H1 (cell line): ENCODE results near the gene HYAL1. TPM values are rescaled to one million over a fixed set of nuclear protein-coding genes. Genes with fewer than 3 reads are reported as not detected.

Experiments
- CTCF ChIA-PET: fragments of 300-600 bp; sonication (Branson Sonifier 250); formaldehyde crosslinking; loops from one replicate; lab custom pipeline; 2021; ENCODE audit not compliant: partially characterized antibody; lab: Charles Lee
- POLR2A ChIA-PET: fragments of 300-600 bp; sonication (Branson Sonifier 250); formaldehyde crosslinking; loops from one replicate; lab custom pipeline; 2021; ENCODE audit warnings: inconsistent platforms; ENCODE audit not compliant: partially characterized antibody; lab: Charles Lee
- DNase-seq, 2 experiments: peaks; one replicate each; pipeline versions ENCODE4 v3.0.0 to v3.0.0-alpha.2; 2010 to 2022; ENCODE audit warnings: low spot score in 2 of 2, low read depth in 1 of 2, mixed read lengths in 1 of 2
- FAIRE-seq: peaks from 2 replicates; lab custom pipeline; 2011; peaks lifted over from hg19 to GRCh38; lab: Jason Lieb, UNC
- H2AFZ ChIP-seq: 2 replicates; pipeline ENCODE4 v1.8.1; 2012; ENCODE audit warnings: low read length, inconsistent platforms
- H2AK5ac ChIP-seq: 2 replicates; pipeline ENCODE4 v1.6.1; 2013; ENCODE audit warnings: low read depth, low read length
- H2BK120ac ChIP-seq: replicated peaks from 2 replicates; pipeline ENCODE3; 2013; ENCODE audit warnings: low read depth, low read length, inconsistent platforms
- H2BK12ac ChIP-seq: 2 replicates; pipeline ENCODE4 v1.6.1; 2013; ENCODE audit warnings: low read depth, low read length
- H2BK15ac ChIP-seq: 2 replicates; pipeline ENCODE4 v1.6.1; 2013; ENCODE audit warnings: low read length
- H2BK20ac ChIP-seq: 2 replicates; pipeline ENCODE4 v1.6.1; 2013; ENCODE audit warnings: low read length
- H2BK5ac ChIP-seq: 2 replicates; pipeline ENCODE4 v1.6.1; 2013; ENCODE audit warnings: low read depth, low read length
- H3K14ac ChIP-seq: 2 replicates; pipeline ENCODE4 v1.6.1; 2013; ENCODE audit warnings: inconsistent platforms; ENCODE audit not compliant: insufficient read length
- H3K18ac ChIP-seq: 2 replicates; pipeline ENCODE4 v1.6.1; 2013; ENCODE audit warnings: low read length; ENCODE audit errors: extremely low read depth
- H3K23ac ChIP-seq: 2 replicates; pipeline ENCODE4 v1.6.1; 2013; ENCODE audit warnings: inconsistent platforms; ENCODE audit not compliant: insufficient read length
- H3K23me2 ChIP-seq: 2 replicates; pipeline ENCODE4 v1.6.1; 2013; ENCODE audit warnings: low read depth, low read length
- H3K27ac ChIP-seq: 2 replicates; pipeline ENCODE4 v1.6.1; 2011; ENCODE audit warnings: low read depth, low read length, inconsistent platforms
- H3K27me3 ChIP-seq, 4 experiments: replicated peaks in 1 of 4; 1 replicate in 1 of 4; 2 replicates in 3 of 4; pipeline versions ENCODE4 v1.6.1 to v1.8.1; 2011 to 2013; ENCODE audit warnings: low read length in 3 of 4, mild to moderate bottlenecking in 3 of 4, inconsistent platforms in 2 of 4, mixed read lengths in 2 of 4, moderate library complexity in 1 of 4; ENCODE audit not compliant: control insufficient read depth in 3 of 4, insufficient read depth in 3 of 4; ENCODE audit errors: extremely low read depth in 1 of 4
- H3K36me3 ChIP-seq, 4 experiments: 2 replicates each; pipeline versions ENCODE4 v1.6.1 to v1.8.1; 2011 to 2013; ENCODE audit warnings: mild to moderate bottlenecking in 4 of 4, low read length in 3 of 4, moderate library complexity in 2 of 4, control low read depth in 1 of 4, inconsistent platforms in 1 of 4; ENCODE audit not compliant: insufficient read depth in 4 of 4, control insufficient read depth in 2 of 4
- H3K4ac ChIP-seq: replicated peaks from 2 replicates; pipeline ENCODE3; 2013; ENCODE audit warnings: low read length, low read depth, mixed read lengths, inconsistent platforms; ENCODE audit not compliant: insufficient read length
- H3K4me1 ChIP-seq, 4 experiments: replicated peaks in 1 of 4; 1 replicate in 1 of 4; 2 replicates in 3 of 4; pipeline versions ENCODE4 v1.6.1 to v1.8.1; 2011 to 2013; ENCODE audit warnings: low read length in 3 of 4, inconsistent platforms in 2 of 4, mixed read lengths in 1 of 4; ENCODE audit not compliant: insufficient read depth in 4 of 4, control insufficient read depth in 3 of 4
- H3K4me2 ChIP-seq, 2 experiments: 2 replicates each; pipeline versions ENCODE4 v1.6.1 to v1.8.1; 2011 to 2013; ENCODE audit warnings: low read depth in 2 of 2, low read length in 2 of 2, control low read depth in 1 of 2, inconsistent platforms in 1 of 2, mild to moderate bottlenecking in 1 of 2; ENCODE audit not compliant: insufficient read depth in 1 of 2
- H3K4me3 ChIP-seq, 4 experiments: fragments of 200-600, 300-600 bp in 1 of 4; sonication (generic), shearing (Covaris generic), sonication (Bioruptor Twin) in 1 of 4; 2 replicates each; pipeline versions ENCODE4 v1.5.1 to v1.8.1; 2011 to 2016; ENCODE audit warnings: low read length in 4 of 4, low read depth in 3 of 4, control low read depth in 2 of 4, inconsistent platforms in 2 of 4, mild to moderate bottlenecking in 2 of 4, mixed read lengths in 1 of 4, moderate library complexity in 1 of 4; ENCODE audit not compliant: insufficient read depth in 2 of 4; ENCODE audit errors: extremely low read depth in 1 of 4
- H3K56ac ChIP-seq: replicated peaks from 2 replicates; pipeline ENCODE3; 2013; ENCODE audit warnings: low read depth, mild to moderate bottlenecking, mixed read lengths, low read length, inconsistent platforms; ENCODE audit not compliant: insufficient read length
- H3K79me1 ChIP-seq: 2 replicates; pipeline ENCODE4 v1.6.1; 2013; ENCODE audit warnings: low read depth, low read length, control low read depth
- H3K79me2 ChIP-seq, 2 experiments: 2 replicates each; pipeline versions ENCODE4 v1.6.1 to v1.8.1; 2012 to 2013; ENCODE audit warnings: low read length in 2 of 2, mild to moderate bottlenecking in 2 of 2, inconsistent platforms in 1 of 2; ENCODE audit not compliant: insufficient read depth in 2 of 2, control insufficient read depth in 1 of 2
- H3K9ac ChIP-seq, 4 experiments: replicated peaks in 1 of 4; 1 replicate in 1 of 4; 2 replicates in 3 of 4; pipeline versions ENCODE4 v1.6.1 to v1.8.1; 2011 to 2013; ENCODE audit warnings: low read depth in 3 of 4, low read length in 3 of 4, control low read depth in 2 of 4, mild to moderate bottlenecking in 2 of 4, moderate library complexity in 2 of 4, inconsistent platforms in 1 of 4; ENCODE audit errors: extremely low read depth in 1 of 4
- H3K9me3 ChIP-seq, 2 experiments: 2 replicates each; pipeline versions ENCODE4 v1.6.1 to v1.8.1; 2012 to 2013; ENCODE audit warnings: mild to moderate bottlenecking in 2 of 2, moderate library complexity in 2 of 2, control low read depth in 1 of 2, inconsistent platforms in 1 of 2, low read depth in 1 of 2, low read length in 1 of 2, mixed read lengths in 1 of 2; ENCODE audit not compliant: insufficient read depth in 2 of 2
- H4K20me1 ChIP-seq, 2 experiments: replicated peaks in 1 of 2; 2 replicates each; pipeline versions ENCODE3 to v1.8.1; 2011 to 2013; ENCODE audit warnings: inconsistent platforms in 2 of 2, low read length in 2 of 2, mild to moderate bottlenecking in 1 of 2; ENCODE audit not compliant: insufficient read depth in 2 of 2, control insufficient read depth in 1 of 2
- H4K5ac ChIP-seq: 2 replicates; pipeline ENCODE4 v1.6.1; 2013; ENCODE audit warnings: low read length, low read depth, mixed read lengths, inconsistent platforms; ENCODE audit not compliant: insufficient read length
- H4K8ac ChIP-seq: 2 replicates; pipeline ENCODE4 v1.8.0; 2013; ENCODE audit warnings: mild to moderate bottlenecking, moderate library complexity, low read length, inconsistent platforms; ENCODE audit not compliant: insufficient read depth; ENCODE audit errors: extremely low read depth
- H4K91ac ChIP-seq: replicated peaks from 2 replicates; pipeline ENCODE3; 2013; ENCODE audit warnings: low read length, mixed read lengths, inconsistent platforms; ENCODE audit not compliant: insufficient read length
- CHD2 ChIP-seq: IDR thresholded peaks from 2 replicates; pipeline ENCODE4 v1.6.1; 2012; ENCODE audit warnings: low read length, improper control_type of control experiment
- CTBP2 ChIP-seq: IDR thresholded peaks from 2 replicates; pipeline ENCODE4 v1.7.0; 2011; ENCODE audit warnings: borderline replicate concordance, mild to moderate bottlenecking, moderate library complexity, mixed read lengths, low read length; ENCODE audit not compliant: insufficient read depth, insufficient read length
- EP300 ChIP-seq, 2 experiments: IDR thresholded peaks; 1 replicate in 1 of 2; 2 replicates in 1 of 2; pipeline ENCODE4 v1.6.1; 2011 to 2012; ENCODE audit warnings: low read depth in 2 of 2, low read length in 2 of 2, mild to moderate bottlenecking in 2 of 2, borderline replicate concordance in 1 of 2, inconsistent platforms in 1 of 2, moderate library complexity in 1 of 2
- GTF2F1 ChIP-seq: IDR thresholded peaks from 2 replicates; pipeline ENCODE4 v1.6.1; 2012; ENCODE audit warnings: low read depth, low read length, improper control_type of control experiment, borderline replicate concordance
- HDAC6 ChIP-seq: IDR thresholded peaks from one replicate; pipeline ENCODE4 v1.7.1; 2012; ENCODE audit warnings: low read depth, mild to moderate bottlenecking, inconsistent platforms, low read length, moderate library complexity
- JUND ChIP-seq: IDR thresholded peaks from 2 replicates; pipeline ENCODE4 v1.6.1; 2011; ENCODE audit warnings: mild to moderate bottlenecking, improper control_type of control experiment, low read length
- KDM1A ChIP-seq: fragments of 200-600, 300-600 bp; sonication (generic); IDR thresholded peaks from 2 replicates; pipeline ENCODE4 v1.7.1; 2016; ENCODE audit warnings: mild to moderate bottlenecking, low read length, borderline replicate concordance
- POLR2A ChIP-seq, 2 experiments: IDR thresholded peaks; 1 replicate in 1 of 2; 2 replicates in 1 of 2; pipeline ENCODE4 v1.6.1; 2011; ENCODE audit warnings: low read depth in 2 of 2, low read length in 2 of 2, mild to moderate bottlenecking in 2 of 2; ENCODE audit errors: control extremely low read depth in 1 of 2
- POLR2AphosphoS5 ChIP-seq: IDR thresholded peaks from 2 replicates; pipeline ENCODE4 v1.6.1; 2011; ENCODE audit warnings: low read depth, low read length
- POU5F1 ChIP-seq: IDR thresholded peaks from 2 replicates; pipeline ENCODE4 v1.6.1; 2011; ENCODE audit warnings: low read depth, mild to moderate bottlenecking, low read length, moderate library complexity
- ZNF274 ChIP-seq: IDR thresholded peaks from 2 replicates; pipeline ENCODE4 v1.7.0; 2012; ENCODE audit warnings: low read length, borderline replicate concordance; ENCODE audit errors: extremely low read depth
- WGBS, 2 experiments: shearing (Covaris generic) in 1 of 2; methylation state at CpG; one replicate each; pipeline versions ENCODE4 v1.1.6 to v1.1.7; 2013 to 2015; ENCODE audit warnings: low lambda C conversion rate in 2 of 2, mixed read lengths in 2 of 2, inconsistent platforms in 1 of 2, low coverage in 1 of 2, missing lambda C conversion rate in 1 of 2; ENCODE audit not compliant: insufficient replicate concordance in 2 of 2, insufficient coverage in 1 of 2, insufficient read length in 1 of 2; ENCODE audit errors: extremely low coverage in 1 of 2, missing lambda C conversion rate in 1 of 2; 5-methylcytosine and 5-hydroxymethylcytosine counted together
- polyA plus RNA-seq, 7 experiments: library from polyadenylated mRNA; depleted of rRNA in 3 of 7; stranded (reverse) in 5 of 7; unstranded in 2 of 7; fragments of >200 nt in 5 of 7; fragments of 200-250 nt in 2 of 7; gene quantifications; 1 replicate in 5 of 7; 2 replicates in 1 of 7; 4 replicates in 1 of 7; pipeline versions ENCODE4 v1.2.1 to v1.2.3, GENCODE V29; 2011 to 2013; ENCODE audit warnings: missing spikeins in 2 of 7, mixed read lengths in 2 of 7
- total RNA-seq: library from RNA; stranded (reverse); fragmentation: NEBNext Ultra II Directional; extraction: Animal tissue kit (Norgen Biotek cat#: 25700); gene quantifications from 2 replicates; pipeline ENCODE4 v1.2.1, GENCODE V29; 2021
- TF ChIP-seq, protein P1 (sequence below): IDR thresholded peaks from 2 replicates; pipeline ENCODE4 v1.6.1; 2012; ENCODE audit warnings: inconsistent platforms

HYAL1 gene
- total and polyA plus RNA-seq, 2 of the 8 experiments (the other 6 are each of a cell fraction or from before 2014, with no cell fraction given) = 2.0 to 5.4 TPM

DNA sequence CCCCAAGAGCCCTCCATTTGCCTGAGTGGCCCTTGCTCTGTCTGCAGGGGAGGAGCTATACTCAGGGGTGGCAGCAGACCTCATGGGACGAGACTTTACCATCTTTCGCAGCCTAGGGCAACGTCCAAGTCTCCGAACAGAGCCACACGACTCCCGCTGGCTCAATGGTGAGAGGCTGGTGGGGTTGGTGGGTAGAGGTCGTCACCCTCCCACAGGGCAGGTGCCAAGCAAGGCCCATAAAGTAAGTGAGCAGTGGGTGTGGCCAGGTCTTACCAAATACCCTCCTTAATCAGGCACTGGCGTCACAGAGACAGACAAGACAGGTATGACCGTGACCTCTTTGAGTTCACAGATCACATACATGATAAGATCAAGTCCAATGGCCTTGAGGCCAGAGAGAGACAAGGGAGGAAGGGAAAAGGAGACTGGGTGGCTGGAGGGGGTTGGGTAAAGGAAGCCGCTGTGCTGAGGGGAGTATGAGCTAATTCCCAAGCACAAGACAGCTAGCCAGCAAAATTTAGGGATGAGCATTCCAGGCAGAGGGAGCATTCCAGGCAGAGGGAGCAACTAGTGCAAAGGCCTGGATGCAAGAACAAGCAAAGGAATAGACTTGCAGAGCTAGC, 31.9 kb downstream of the HYAL1 start:
- CTCF ChIA-PET = interaction anchor here (0.6 to 53.5 kb wide), 11 partner anchors 8 to 87 kb away, joined by 3 to 2149 read pairs (median 6); partner anchors contain the start of genes GNAI2, GNAT1 and SLC38A3
- peaks cover 0 to 34% (median 30%) of the 10 kb centered on the region in 4 experiments; a peak in 6 of 7 replicates for H3K4me1 ChIP-seq
- no peak overlapping the region for H2BK5ac ChIP-seq
- H3K18ac ChIP-seq = no peak overlapping the region
- peak overlapping the region; percentile 53 for H2BK12ac ChIP-seq
- H2AFZ ChIP-seq = no peak overlapping the region
- no peak overlapping the region; the same call in 1 of the 2 replicates for H2AK5ac ChIP-seq
- no peak overlapping the region for H3K56ac ChIP-seq
- H3K79me1 ChIP-seq = no peaks in the 10 kb centered on the region
- H3K4ac ChIP-seq = no peak overlapping the region
- peaks cover 25 to 39% (median 34%) of the 10 kb centered on the region in 4 experiments for H3K27me3 ChIP-seq
- POLR2A ChIA-PET = interaction anchor here (0.6 to 4.4 kb wide), 6 partner anchors 11 to 353 kb away, joined by 3 to 35 read pairs (median 6); partner anchors contain the start of gene IFRD2
- H2BK20ac ChIP-seq = 0 out of 2 replicates have a peak overlapping the region, but pooled peaks have one; percentile 21
- DNase-seq = no peak
- H3K14ac ChIP-seq = no peak overlapping the region
- H3K9me3 ChIP-seq = no peaks in the 10 kb centered on the region; a peak in 1 of 4 replicates
- peaks cover 0 to 1% of the 10 kb centered on the region in 2 experiments for H4K20me1 ChIP-seq
- no peak overlapping the region for H3K23ac ChIP-seq
- no peaks in the 10 kb centered on the region for H3K36me3 ChIP-seq
- no peak overlapping the region for H4K5ac ChIP-seq
- no peak overlapping the region; the same call in 1 of the 2 replicates for H4K8ac ChIP-seq
- no peak overlapping the region for H3K4me2 ChIP-seq
- 89% methylated on average over 10 of the region's 10 CpGs; no CpG with 5 or more reads in 1 of the 2 experiments for WGBS, 2 experiments
- no peaks in the 10 kb centered on the region for H3K79me2 ChIP-seq
- H3K23me2 ChIP-seq = peaks cover 4% of the 10 kb centered on the region; the same call in 1 of the 2 replicates
- H2BK15ac ChIP-seq = peak overlapping the region; percentile 99; the same call in 1 of the 2 replicates
- no peak for FAIRE-seq
- H3K27ac ChIP-seq = no peak overlapping the region
- H4K91ac ChIP-seq = no peak overlapping the region
- H2BK120ac ChIP-seq = no peak overlapping the region
- H3K9ac ChIP-seq = no peak overlapping the region
- H3K4me3 ChIP-seq = no peak overlapping the region
- TF ChIP-seq POLR2A (IDR thresholded peaks at IDR 0.05; ENCODE audit: control extremely low read depth in 1 of 2, low read depth in 2 of 2, low read length in 2 of 2) = no peak
- TF ChIP-seq JUND = no peak
- TF ChIP-seq EP300 (IDR thresholded peaks at IDR 0.05; ENCODE audit: borderline replicate concordance in 1 of 2, low read depth in 2 of 2, low read length in 2 of 2) = no peak
- TF ChIP-seq, protein P1, sequence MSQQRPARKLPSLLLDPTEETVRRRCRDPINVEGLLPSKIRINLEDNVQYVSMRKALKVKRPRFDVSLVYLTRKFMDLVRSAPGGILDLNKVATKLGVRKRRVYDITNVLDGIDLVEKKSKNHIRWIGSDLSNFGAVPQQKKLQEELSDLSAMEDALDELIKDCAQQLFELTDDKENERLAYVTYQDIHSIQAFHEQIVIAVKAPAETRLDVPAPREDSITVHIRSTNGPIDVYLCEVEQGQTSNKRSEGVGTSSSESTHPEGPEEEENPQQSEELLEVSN = no peak
- TF ChIP-seq CTBP2 = no peak
- no peak for TF ChIP-seq CHD2
- TF ChIP-seq POLR2AphosphoS5 = no peak
- no peak for TF ChIP-seq POU5F1
- TF ChIP-seq ZNF274 = no peak
- no peak for TF ChIP-seq HDAC6
- no peak for TF ChIP-seq KDM1A
- TF ChIP-seq GTF2F1 = no peak
